T-helper 1 cell (primary cell): ENCODE data around the gene PCOLCE2.

Experiments
- DNase-seq, 5 donors: peaks; one replicate each; pipeline ENCODE4 v3.0.0-alpha.2; 2012 to 2020

PCOLCE2 gene

DNA sequence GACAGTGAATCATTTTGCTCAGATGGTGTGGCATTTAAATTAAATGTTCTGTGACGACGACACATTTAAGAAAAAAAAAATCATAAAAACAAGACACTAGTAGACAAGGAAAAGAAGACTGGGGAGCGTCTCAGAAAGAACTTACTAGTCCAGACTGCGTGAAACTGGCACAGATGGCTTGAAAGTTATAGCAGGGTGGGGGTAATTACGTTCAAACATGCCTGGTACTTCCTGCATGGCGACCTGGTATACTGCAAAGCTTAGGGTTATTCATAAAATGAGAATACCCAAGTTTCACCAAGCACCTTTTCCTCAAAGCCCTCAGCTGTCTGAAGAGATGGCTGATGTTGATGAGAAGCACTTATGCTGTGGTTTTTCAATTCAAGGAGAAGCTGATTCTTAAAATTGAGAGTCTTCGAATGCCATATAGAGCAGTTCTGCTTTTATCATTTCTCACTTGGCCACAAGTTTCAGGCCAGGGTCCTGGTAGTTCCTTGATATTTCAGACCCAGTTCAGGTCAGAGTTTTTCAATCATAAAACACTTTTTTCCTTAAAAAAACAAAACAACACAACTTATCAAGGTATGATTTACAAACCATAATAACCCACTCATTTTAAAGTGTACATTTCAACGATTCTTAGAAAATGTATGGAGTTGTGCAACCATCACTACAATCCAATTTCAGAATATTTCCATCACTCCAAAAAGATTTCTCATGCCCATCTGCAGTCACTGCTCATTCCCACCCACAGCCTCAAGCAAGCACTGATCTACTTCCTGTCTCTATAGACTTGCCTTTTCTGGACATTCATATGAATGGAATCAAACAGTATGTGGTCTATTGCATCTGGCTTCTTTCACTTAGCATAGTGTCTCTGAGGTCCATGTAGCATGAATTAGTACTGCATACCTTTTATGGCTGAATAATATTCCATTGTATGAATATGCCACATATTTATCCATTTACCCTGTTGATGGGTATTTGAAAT lies 24.7 kb downstream of the PCOLCE2 start:
- no peak for DNase-seq

DNA sequence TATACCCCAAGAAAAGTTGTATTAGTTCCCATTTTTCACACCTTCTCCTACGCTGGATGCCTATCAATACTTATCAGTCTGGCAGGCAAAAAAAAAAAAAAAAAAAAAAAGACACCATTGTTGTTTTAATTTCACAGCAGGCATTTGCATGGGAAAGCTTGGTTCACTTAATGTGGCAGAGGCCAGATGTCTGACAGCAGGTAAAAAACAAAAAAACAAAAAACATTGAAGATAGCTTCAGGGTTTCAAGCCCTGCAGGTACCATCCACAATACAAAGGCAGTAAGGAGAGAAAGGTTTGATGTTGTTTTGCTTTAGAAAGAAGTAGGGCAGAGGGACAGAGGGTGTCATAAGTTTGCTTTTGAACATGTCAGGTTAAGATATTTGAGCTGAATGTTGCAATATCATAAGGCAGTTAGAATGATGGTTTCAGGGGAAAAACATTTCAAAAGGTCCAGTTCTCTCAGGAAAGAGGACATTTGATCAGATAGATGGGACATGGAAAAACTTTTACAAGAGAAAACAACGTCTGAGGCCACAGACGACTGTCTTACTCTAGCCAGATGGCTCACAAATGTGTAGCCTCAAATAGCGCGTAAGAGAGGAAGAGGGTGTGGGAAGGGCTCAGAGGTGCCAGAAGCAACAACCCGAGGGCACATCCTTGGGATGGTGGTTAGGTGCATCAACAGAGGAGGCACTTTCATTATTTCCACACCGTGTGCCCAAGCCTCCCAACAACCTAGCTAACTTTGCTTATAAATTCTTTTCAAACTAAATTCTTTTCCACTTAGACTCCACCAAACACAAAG lies 25.7 kb downstream of the PCOLCE2 start:
- DNase-seq = no peak

DNA sequence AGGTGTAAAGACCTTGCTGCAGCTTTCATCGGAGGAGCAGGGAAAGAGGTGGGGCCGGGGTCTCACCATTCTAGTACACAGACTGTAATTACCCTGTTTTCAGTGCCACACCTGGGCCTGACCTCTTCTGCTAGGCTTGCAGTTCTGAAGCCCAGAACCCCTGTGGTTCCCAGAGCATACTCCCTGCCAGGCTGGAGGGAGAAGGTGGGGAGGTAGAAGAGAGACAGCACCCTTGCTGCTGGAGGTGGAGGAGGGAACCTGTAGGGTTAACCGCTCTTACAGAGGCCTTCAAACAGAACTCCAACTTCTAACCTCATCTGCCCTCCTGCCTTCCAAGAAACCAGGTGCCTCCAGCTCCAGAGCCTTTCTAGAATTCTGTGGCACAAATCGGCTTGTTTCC lies 27.0 kb downstream of the PCOLCE2 start:
- no peak for DNase-seq

DNA sequence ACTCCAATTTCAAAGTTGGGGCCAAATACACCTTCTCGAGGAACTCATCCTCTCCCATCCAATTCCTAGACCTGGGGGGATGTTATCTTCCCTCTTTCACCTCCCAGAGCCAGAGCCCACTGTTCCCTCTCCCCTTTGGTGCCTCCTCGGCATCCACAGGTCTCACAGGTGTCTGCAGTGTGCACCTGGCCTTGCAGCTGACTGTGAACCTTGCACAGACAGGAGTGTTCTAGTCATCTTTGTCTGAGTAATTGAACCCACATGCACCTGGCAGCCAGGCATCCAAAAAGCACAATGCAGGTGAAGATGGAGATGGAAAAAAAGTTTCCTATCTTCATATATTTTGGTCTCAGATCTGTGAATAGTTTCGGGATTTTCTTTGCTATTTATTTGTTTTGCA lies 30.8 kb downstream of the PCOLCE2 start:
- DNase-seq = no peak

DNA sequence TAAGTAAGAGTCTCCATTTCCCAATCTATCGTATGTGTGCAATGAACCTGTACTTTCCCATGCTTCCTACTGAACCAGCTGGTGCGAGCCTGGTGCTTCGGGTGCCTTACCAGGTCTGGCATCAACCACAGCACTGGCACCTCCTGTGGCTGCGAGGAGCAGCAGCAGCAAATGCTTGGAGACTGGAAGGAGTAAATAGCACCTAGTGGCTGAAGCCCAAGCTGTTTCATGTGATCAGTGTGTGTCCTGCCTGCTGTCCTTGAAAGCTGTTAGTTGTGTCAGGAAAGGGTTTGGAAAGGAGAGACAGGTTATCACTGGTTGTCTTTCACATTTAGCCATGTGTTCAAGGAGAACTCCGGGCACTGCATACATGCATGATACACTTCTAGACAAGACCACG lies 31.8 kb downstream of the PCOLCE2 start:
- no peak for DNase-seq

DNA sequence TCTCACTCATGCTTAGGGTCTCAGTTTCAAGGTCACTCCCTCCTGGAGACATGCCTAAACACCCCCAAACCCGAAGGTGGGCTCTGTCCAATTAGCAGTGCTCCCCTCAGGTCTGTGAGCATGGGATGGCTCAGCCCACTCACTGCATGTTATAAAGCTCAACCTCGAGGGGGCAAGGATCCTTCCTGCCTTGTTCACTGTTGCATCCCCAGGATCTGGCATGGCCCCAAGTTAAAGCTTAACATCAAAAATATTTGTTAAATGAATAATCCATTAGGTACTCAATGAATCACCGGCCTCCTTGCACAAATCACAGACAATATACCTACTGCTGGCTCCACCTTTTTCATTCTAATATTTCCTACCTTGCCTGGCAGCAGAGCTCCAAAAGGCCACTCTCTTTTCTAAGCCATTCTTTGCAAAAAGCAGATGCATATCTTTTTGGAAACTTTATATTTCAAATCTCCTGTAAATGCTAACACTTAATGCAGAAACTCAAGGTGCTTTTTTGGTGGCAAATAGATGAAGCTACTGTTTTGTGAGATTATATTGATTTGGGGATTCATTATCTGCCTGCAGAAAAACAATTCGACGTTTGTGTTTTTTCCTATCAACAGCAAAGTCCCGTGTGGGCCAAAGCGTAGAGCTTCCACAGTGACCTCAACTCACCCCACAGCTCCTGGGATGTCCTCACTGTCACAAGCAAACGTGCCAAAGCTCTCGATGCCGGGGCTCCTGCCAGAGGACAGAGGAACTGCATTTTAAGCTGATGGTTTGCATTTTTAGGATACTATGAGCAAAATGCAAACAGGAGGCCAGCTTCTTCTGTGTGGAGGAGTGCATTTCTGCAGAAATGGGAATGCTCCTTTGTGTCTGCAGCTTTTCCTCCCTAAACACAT lies 35.4 kb downstream of the PCOLCE2 start:
- no peak for DNase-seq

DNA sequence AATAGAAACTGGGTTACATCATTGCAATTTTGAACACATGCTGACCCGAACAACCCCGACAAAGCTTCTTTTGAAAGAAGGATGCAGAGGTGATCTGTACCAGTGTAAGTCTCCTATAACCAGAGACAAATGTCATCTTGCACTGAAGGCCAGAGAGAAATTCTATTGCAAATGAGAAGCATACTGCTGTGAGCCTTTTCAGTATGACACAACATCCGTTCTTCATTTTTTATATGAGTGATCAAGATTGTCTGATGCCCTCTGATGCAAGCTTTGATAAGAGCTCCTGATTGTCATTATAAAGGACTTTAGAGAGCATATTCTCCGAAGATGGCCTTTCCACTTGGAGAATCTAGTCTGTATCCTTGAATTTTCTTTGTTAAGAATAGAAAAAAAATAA lies 36.9 kb downstream of the PCOLCE2 start:
- DNase-seq = peak in 1 of 5 donors; percentile 50

DNA sequence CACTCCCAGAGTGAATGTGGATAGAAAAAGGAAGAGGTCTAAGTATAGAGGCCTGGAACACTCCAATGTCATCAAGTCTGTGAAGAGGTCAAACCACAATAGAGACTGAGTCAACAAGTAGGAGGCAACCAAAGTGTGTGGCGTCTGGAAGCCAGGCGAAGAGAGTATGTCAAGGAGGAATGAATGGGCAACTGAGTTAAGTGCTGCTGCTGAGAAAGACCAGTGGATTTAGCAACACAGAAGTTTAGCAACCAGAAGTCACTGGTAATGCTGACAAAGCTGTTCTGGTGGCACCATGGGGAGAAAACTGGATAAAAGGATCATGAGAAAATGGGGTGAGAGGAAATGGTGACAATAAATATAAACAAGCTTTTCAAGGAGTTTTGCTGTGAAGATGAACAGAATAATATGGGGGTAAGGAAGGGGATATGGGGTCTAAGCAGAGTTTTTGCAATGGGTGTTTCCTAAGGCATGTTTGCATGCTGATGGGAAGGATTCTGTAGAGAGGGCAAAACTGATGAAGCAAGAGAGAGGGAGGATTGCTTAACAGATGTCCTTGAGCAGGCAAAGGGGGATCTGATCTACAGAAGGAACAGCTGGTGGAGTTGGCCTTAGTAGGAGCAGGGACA lies 38.4 kb downstream of the PCOLCE2 start:
- peak in 1 of 5 donors; percentile 7 for DNase-seq

DNA sequence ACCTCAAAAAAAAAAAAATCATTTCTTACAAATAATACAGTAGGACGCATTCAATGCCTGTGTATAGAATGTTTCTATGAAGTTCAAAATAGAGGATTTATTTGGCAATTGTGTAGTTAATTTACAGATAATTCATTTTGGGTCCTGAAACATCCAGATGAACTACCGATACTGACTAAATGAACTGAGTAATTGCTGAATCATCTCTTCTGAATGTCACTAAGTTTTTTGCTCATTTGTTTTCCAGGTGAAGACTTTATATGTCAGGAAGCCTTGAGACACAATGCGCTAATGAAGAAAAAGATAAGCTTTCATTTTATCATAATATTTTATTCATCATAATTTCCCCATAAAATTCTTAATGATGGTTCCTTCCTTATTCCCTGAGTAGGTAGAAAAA lies 39.7 kb downstream of the PCOLCE2 start:
- no peak for DNase-seq

DNA sequence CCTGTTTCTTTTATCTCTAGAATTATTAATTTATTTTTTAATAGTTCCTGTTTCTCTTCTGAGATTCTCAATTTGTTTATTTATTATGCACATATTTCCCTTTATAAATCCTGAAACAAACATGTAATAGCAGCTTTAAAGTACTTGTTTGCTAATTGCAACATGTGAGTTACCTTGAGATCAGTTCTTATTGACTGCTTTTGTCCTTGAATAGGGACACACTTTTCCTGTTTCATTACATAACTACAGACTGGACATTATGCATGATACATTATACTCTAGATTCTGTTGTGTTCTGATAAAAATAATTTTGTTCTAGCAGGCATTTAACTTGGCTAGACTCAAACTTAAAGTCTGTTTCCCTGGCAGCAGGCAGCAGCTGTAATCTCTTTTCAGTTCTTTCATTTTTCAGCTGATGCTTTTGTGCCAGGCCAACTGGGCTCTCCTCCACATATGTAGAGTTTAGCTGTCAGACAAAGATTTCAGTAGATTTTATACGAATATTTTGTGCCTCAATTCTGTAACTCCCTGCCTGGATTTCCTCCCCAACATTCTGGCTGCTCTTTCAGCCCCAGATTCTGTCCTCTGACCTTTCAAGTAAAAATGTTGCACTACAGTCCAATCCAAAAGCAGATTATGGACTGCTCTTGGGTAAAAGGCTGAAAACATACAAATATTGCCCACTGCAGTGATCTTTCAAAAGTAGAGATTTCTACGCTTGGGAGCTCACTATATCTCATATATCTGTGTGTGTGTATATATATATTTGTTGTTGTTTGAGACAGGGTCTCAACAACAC lies 41.9 kb downstream of the PCOLCE2 start:
- DNase-seq = no peak

DNA sequence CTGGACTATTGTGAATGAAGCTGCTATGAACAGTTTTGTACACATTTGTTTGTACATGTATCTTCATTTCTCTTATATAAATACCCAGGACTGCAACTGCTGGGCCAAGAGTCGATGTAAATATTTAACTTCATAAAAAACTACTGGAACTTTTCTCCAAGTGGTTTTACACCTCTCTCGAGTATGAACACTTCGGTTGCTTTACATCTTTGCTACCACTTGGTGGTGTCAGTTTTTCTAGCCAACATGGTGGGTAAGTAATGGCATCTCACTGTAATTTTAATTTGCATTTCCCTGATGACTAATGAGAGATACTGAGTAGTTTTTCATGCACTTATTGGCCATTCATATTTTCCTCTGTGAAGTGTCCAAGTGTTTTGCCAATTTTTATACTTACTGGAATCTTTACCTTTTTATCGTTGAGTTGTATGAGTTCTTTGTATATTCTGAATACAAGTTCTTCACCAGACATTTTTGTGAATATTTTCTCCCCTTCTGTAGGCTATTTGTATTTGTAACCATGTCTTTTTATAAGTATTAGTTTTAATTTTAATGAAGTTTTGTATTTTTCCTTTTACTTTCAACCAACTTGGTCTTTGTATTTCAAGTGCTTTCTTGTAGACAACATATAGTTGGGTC lies 44.4 kb downstream of the PCOLCE2 start:
- peak in 1 of 5 donors; percentile 17 for DNase-seq

DNA sequence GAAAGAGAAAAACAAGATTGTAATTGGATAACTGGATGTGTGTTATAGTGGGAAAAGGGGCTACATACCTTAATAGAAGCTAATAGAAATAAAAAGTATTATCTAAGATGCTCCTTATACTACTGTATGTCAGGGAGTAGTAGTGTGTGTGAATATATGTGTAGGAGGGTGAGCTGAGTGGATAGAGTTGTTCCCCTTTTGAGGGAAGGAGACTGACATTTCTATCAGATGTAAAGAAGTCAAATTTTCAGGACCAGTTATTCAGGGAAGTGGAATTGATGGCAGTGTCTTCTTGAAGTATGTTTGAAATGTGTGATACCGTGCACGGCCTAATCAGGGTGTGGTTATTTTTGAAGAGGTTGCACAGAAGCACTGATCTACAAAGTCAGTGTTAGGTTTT lies 49.1 kb downstream of the PCOLCE2 start:
- no peak for DNase-seq

DNA sequence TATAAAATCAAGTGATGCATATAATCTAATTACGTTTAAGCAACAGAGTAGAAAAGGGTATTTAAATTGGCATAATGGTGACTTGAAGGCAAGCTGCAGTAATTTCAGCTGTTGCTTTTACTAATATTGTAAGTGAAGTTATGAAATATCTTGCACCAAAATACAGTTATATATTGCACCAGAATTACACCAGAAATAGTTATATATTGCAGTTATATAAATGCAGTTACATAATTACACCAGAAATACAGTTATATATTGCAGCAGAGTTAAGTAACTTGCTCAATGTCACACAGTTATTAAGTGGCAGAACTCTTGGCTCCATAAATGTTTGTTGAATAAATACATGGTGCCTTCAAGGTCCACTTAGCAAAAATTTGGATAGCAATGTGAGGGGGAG lies 51.4 kb downstream of the PCOLCE2 start:
- no peak for DNase-seq

DNA sequence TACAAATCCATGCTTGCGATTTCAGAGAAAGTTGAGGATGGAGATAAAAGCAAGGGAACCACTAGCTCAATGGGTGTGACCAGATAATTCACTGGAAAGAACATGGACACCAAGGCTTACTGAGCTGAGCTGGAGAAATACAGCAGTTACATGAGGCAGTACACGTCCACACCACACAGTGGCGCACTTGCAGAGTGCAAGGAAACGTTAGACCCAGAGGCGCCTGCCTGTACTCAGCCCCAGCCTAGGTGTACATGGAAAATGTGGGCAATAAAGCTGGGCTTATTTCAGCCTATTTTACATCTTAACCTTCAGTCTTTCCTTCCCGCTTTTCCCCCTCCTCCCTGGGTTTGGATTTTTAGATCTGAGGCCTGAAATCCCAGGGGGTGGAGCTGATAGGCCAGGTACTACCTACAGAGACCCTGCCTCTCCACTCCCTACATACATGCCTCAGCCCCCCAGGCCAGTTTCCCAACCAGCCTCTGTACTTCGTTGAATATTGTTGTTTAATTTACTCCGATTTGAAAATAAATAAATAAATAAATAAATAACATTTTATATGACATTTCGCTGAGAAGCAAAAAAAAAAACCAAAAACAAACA lies 60.1 kb downstream of the PCOLCE2 start:
- DNase-seq = peak in 4 of 5 donors; percentile 15 to 62 (median 26)

DNA sequence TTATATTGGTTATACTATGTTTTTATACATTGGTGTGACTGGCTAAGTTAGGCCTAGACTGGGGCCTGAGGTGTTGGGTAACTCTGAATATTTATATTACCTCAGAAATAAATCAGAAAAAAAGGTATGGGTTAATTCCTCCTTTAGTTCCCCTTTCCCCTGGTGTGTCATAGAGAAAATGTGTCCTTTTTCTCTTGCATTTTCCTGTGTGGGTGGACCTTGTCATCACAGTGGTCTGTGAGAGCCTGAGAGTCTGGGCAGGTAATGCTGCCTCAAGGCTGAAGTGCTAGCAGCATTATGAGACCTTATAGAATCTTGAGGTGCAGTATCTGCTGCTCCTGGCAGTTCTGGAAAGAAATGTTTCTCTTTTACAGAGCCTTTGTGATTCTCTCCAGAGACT lies 69.7 kb downstream of the PCOLCE2 start:
- DNase-seq = no peak

DNA sequence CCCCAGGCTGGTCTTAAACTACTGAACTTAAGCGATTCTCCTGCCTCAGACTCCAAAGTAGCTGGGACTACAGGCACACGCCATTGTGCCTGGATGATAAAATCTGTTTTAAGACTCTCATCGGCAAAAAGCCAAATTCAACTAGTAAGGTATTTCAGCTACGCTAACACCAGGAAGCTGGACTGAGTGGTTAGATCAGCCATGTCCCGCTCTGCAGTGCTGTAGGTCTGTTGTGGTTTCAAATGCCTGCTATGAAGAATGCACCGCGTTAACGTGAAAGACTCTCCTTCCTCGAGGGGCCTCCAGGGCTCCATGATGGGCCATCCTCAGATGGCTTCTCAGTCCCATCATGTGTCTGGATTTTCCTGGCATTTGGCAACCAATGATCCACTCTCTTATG lies 70.2 kb downstream of the PCOLCE2 start:
- no peak for DNase-seq

DNA sequence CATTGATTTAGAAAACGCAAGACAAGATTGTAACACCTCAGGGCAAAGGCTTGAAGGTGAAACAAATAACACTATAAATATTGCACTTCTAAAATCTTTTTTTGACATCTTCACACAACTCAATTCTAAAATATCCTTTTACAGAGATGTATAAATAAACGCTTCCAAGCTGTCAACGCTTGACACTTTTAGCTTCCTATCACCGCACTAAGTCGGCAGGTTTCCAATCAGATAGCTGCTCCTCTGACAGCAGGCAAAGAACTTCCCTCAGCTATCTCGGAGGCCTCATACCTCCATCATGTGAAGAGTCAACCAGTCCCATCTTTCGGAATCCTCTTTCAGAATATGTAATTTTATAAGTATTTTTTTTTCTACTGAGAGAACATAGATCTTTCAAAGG lies 71.0 kb downstream of the PCOLCE2 start:
- DNase-seq = no peak

DNA sequence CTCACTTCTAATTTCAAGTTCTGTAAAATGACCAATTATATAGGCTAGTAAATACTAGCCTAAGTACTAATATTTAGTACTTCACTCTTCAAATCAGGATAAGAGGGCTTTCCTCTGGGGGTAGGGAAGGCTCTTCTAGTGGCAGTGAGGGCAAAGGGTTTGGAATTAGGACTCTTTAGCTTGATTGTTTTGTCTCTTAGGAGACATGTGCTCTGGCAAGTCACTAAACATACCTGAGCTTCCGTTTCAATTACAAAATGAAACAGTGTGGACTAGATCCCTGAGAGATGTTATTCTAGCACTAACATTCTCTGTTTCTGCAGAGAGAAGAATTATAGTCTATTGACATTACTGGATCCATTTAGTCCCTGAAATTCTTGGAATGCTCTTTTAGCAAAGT lies 71.5 kb downstream of the PCOLCE2 start:
- DNase-seq = no peak

DNA sequence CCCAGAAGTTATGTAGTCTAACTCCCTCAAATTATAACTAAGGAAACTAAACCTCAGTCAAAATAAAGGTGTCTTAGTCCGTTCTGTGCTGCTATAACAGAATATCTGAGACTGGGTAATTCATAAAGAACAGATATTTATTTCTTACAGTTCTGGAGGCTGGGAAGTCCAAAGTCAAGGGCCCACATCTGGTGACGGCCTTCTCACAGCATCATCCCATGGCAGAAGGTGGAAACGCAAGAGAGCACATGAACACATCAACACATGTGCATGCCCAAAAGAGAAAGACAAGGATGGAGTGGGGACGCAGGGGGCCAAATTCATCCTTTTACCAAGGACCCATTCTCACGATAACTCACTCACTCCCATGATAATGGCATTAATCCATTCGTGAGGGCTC lies 73.1 kb downstream of the PCOLCE2 start:
- DNase-seq = no peak

DNA sequence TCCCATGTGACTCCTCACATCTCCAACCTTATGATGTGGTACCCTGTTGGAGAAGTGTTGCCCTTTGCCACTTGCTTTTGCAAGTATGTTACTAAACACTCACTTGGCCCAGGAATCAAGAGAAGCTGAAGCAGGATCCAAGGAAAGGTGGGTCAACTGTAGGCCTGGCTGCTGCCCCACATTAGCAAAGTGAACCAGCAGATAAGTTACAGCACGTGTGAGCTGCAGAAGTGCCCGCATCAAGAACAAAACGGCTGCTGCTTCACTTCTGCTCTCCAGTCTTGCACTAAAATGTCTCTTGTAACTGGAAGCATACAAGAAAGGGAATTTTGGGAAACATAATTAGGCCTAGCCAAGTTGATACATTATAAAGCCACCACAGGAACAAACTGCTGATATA lies 79.6 kb downstream of the PCOLCE2 start:
- DNase-seq = no peak
